Hypothalamus (tissue), 51 donors: ENCODE data around the gene ACOX3.

Experiments
- DNase-seq, 51 donors: peaks; one replicate each; lab custom pipeline; 2025; lab: John Stamatoyannopoulos, UW

ACOX3 gene

DNA sequence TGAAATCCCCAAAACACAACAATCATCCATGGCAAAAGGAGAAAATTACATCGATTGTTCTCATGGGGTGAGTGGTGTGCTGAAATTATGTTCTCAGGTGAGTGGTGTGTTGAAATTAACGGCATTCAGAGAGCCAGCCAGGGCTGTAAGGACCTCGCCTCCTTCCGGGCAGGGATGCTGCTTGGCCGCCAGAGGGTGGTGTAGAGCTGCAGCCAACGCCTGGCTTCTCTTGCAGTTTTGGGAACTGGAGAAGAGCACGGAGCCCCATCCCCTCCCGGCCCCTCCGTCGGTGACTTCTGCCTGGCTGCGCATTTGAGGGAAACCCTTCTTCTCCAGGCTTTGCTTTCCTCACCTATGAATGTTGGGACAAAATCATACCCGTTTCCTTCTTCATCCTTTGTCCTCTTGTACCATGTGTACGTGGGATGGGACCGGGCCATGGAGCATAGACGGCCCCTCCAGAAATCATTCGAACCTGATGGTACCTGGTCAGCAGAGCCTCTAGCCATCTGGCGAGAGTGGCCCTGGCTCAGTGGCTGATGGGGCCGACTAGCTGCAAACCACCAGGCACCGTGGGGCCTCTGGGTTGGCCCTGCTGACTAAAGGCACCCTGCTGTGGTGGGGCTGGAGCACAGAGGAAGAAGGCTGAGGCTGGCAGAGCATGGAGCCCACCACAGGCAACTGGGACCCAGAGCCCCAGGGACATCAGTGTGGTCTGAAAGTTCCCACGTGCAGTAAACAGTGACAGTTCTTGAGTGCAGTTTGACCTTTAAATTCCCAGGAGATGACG lies 28.4 kb upstream of the ACOX3 start:
- peak in 39 of 51 donors; percentile 3 to 69 (median 36) for DNase-seq

DNA sequence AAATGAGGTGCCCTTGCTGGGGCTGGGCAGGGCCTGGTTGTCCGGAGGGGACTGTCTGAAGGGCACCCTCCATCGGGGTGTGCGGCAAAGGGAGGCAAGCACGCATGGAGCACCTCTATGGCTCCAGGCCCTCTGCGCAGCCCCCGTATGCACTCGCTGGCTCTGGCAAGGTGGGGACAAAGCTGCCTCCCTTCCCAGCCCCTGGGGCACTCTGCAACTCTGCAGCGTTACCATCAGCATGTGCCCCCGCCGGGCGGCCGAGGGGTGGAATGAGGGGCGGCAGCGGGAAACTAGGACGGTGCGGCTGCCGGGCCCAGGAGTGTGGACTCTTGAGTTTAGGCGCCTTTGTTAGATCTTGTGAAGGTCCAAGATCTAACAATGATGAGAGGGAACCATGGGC lies 26.5 kb upstream of the ACOX3 start:
- no peak for DNase-seq

GRCh38 chr4:8465615-8466611 lies 25.4 kb upstream of the ACOX3 start:
- no peak for DNase-seq

DNA sequence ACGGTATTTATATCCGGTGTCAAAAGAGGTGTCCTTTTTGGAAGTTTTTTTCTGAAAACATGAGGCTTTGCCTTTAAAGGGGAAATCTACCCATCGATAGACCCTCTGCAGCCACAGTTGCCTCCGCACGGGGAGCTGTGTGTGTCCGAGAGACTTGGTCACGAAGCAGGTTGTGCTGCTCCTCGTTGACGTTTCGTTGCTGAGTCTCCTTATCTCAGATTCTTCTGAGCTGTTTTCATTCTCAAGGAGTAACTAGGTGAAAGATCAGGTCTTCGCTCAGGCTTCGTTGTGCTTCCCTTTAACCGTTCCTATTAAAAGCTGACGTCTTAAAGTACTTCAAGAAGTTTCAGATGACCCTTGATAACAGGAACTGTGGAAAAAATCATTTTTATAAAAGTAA lies 23.9 kb upstream of the ACOX3 start:
- DNase-seq, result no peak

- DNase-seq, result no peak
Measured at GRCh38 chr4:8463811-8464210, 23.3 kb upstream of the ACOX3 start.

DNA sequence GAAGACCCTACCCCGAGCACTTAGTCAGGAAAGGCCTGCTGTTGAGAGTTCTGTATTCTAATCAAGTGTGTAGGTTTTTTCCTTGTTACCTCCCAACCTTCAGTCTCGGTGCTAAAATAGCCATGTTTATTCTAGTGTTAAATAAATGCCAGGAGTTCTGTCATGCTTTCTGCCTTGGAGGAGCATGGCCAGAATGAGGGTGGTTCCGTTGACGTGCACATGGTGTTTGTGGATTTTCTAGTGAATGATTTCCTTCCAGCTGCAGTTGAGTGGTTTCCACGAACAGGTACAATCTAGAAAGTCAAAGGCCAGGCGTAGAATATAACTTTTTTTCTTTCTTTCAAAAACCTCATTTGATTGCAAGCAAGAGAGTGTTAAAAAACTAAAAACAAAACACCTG lies 21.1 kb upstream of the ACOX3 start:
- no peak for DNase-seq

- DNase-seq, result no peak
Measured at GRCh38 chr4:8461086-8461485, 20.6 kb upstream of the ACOX3 start.

GRCh38 chr4:8459867-8460445 lies 19.4 kb upstream of the ACOX3 start:
- no peak for DNase-seq

GRCh38 chr4:8457646-8458252 lies 17.2 kb upstream of the ACOX3 start:
- DNase-seq, result no peak

DNA sequence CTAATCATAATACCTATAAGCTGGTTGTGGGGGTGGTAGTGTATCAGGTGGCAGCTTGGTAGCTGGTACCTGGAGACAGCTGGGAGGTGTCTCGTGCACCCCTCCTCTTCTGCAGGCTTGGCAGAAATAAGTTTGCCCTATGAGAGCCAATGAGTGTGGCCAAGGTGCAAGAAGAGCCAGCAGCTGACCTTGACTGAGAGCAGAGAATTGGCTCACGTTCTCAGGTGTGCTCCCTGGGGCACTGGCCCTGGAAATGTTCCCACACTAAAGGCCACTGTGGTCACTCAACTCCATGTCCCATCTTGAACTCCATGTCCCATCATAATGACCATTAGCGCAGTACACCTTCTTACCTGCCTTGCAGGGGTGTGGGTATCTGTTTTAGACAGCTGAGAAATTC lies 13.4 kb upstream of the ACOX3 start:
- no peak for DNase-seq

GRCh38 chr4:8451440-8452182 lies 11.1 kb upstream of the ACOX3 start:
- no peak for DNase-seq

GRCh38 chr4:8446122-8446521 lies 5.6 kb upstream of the ACOX3 start:
- no peak for DNase-seq

GRCh38 chr4:8443801-8444200 lies 3.3 kb upstream of the ACOX3 start:
- DNase-seq, result no peak

DNA sequence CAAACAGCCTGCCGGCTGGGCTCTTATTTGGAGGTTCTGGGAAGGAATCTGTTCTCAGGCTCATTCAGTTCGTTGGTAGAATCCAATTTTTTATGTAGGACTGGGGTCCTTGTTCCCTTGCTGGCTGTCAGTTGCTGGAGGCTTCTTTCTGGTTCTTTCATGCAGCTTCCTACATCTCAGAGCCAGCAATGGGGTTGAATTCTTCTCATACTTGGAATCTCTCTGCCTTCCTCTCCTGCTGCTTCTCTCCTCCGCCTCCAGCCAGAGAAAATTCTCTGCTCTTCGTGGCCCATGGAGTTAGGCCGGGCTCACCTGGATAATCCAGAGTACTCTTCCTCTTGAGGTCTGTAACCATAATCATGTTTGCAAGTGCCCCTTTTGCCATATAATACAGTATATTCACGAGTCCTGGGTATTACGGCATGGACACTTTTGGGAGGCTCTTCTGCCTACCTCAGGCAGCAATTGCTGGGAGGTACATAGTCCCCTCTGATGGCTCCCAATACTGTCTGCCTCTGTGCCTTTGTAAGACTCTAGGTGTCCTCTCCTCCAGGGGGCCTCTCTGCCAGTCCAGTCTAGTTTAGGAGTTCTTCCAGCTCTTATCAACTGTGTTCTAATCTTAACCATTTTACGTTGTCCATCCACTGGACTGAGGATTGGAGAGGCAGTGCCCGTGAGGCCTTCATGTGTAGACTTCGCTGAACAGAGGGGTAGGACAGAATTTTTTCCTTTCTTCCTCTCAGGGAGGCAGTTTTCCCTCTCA lies 2.3 kb upstream of the ACOX3 start:
- no peak for DNase-seq

- DNase-seq, result no peak
Measured at GRCh38 chr4:8441499-8442091, 1.1 kb upstream of the ACOX3 start.

DNA sequence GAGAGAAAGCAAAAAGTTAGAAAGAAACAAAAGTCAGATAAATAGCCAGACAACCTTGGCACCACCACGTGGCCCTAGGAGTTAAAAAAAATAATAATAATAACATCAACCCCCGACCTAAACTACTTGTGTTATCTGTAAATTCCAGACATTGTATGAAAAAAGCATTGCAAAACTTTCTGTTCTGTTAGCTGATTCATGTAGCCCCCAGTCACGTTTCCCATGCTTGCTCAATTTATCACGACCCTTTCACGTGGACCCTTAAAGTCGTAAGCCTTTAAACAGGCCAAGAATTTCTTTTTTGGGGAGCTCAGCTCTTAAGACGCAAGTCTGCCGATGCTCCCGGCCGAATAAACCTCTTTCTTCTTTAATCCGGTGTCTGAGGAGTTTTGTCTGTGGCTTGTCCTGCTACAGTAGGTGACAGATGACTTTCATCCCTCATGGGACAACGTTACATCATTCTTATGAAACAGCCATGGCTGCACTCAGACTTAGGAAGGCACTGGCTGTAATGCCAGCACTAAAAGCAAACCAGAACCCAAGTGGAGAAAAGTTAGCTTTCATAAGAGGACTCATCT lies 520 bp downstream of the ACOX3 start:
- no peak for DNase-seq

GRCh38 chr4:8439168-8439567 lies 1.4 kb downstream of the ACOX3 start:
- DNase-seq, result no peak

- no peak for DNase-seq
Measured at GRCh38 chr4:8438743-8439142, 1.8 kb downstream of the ACOX3 start.

- DNase-seq, result no peak
Measured at GRCh38 chr4:8437281-8437680, 3.2 kb downstream of the ACOX3 start.
